ENCODE measurements around the gene IL4.

DNA sequence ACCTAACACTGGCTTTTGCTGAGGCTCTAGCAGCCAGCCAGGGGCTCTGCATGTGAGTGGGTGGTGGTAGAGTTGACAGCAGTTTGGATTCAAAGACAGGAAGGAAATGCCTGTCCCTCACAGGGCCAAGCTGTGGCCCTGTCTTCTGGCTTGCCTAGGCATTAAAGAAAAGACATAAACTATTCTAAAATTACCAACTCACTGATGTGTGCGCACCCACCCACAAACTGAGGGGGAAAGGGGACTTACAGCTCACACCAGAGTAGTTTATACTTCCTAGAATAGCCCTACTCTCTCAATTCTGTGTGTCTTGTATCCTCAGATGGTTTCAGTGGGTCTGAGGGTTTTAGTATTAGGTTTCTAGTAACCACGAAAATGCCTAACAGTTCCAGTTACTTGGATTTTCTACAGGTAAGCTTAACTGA, 34.1 kb upstream of the IL4 start:
- no peak for TF ChIP-seq POLR2A (IDR thresholded peaks at IDR 0.05)
- TF ChIP-seq, protein P1, sequence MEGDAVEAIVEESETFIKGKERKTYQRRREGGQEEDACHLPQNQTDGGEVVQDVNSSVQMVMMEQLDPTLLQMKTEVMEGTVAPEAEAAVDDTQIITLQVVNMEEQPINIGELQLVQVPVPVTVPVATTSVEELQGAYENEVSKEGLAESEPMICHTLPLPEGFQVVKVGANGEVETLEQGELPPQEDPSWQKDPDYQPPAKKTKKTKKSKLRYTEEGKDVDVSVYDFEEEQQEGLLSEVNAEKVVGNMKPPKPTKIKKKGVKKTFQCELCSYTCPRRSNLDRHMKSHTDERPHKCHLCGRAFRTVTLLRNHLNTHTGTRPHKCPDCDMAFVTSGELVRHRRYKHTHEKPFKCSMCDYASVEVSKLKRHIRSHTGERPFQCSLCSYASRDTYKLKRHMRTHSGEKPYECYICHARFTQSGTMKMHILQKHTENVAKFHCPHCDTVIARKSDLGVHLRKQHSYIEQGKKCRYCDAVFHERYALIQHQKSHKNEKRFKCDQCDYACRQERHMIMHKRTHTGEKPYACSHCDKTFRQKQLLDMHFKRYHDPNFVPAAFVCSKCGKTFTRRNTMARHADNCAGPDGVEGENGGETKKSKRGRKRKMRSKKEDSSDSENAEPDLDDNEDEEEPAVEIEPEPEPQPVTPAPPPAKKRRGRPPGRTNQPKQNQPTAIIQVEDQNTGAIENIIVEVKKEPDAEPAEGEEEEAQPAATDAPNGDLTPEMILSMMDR (IDR thresholded peaks at IDR 0.05), result no peak
